Duodenal mucosa (tissue), 2 donors: ENCODE results near the gene KRTAP15-1.

Source experiments
- H3K27ac ChIP-seq: one replicate; pipeline ENCODE4 v1.7.0; 2013; ENCODE audit warnings: low read depth, low read length
- H3K27me3 ChIP-seq, 2 donors: one replicate each; pipeline ENCODE4 v1.7.0; 2013; ENCODE audit warnings: low read length in 2 of 2, control low read depth in 1 of 2; ENCODE audit not compliant: insufficient read depth in 2 of 2, control insufficient read depth in 1 of 2
- H3K36me3 ChIP-seq, 2 donors: one replicate each; pipeline ENCODE4 v1.7.0; 2013; ENCODE audit warnings: low read length in 2 of 2, control low read depth in 1 of 2; ENCODE audit not compliant: insufficient read depth in 2 of 2, control insufficient read depth in 1 of 2
- H3K4me1 ChIP-seq, 2 donors: one replicate each; pipeline ENCODE4 v1.7.0; 2013; ENCODE audit warnings: low read length in 2 of 2, control low read depth in 1 of 2; ENCODE audit not compliant: insufficient read depth in 2 of 2, control insufficient read depth in 1 of 2
- H3K4me3 ChIP-seq, 2 donors: one replicate each; pipeline ENCODE4 v1.7.0; 2013; ENCODE audit warnings: low read length in 2 of 2, low read depth in 1 of 2
- H3K9ac ChIP-seq, 2 donors: one replicate each; pipeline ENCODE4 v1.7.0; 2013; ENCODE audit warnings: low read length in 2 of 2, low read depth in 1 of 2
- H3K9me3 ChIP-seq, 2 donors: one replicate each; pipeline ENCODE4 v1.7.0; 2013; ENCODE audit warnings: low read length in 2 of 2, control low read depth in 1 of 2; ENCODE audit not compliant: control insufficient read depth in 1 of 2

The KRTAP15-1 gene

GRCh38 chr21:30482130-30482529, 42.1 kb downstream of the KRTAP15-1 start:
- H3K27ac ChIP-seq = no peak overlapping the region
- peaks cover 8 to 30% of the 10 kb centered on the region in 2 donors for H3K9me3 ChIP-seq
- H3K36me3 ChIP-seq = no peaks in the 10 kb centered on the region
- H3K27me3 ChIP-seq = no peaks in the 10 kb centered on the region
- H3K4me1 ChIP-seq = no peaks in the 10 kb centered on the region
- H3K9ac ChIP-seq = no peak overlapping the region
- H3K4me3 ChIP-seq = no peak overlapping the region

- no peaks in the 10 kb centered on the region for H3K27me3 ChIP-seq
- no peaks in the 10 kb centered on the region for H3K4me1 ChIP-seq
- no peak overlapping the region for H3K27ac ChIP-seq
- no peak overlapping the region for H3K4me3 ChIP-seq
- H3K9ac ChIP-seq = no peak overlapping the region
- H3K9me3 ChIP-seq = peaks cover 8 to 29% of the 10 kb centered on the region in 2 donors
- H3K36me3 ChIP-seq = no peaks in the 10 kb centered on the region
Measured at GRCh38 chr21:30486180-30486579, 46.1 kb downstream of the KRTAP15-1 start.

GRCh38 chr21:30487336-30487735, 47.3 kb downstream of the KRTAP15-1 start, which contains the start of gene KRTAP19-2:
KRTAP19-2 (minus strand) TSS chr21:30487436; CDS start chr21:30487348, 88 bp downstream.
- no peaks in the 10 kb centered on the region for H3K36me3 ChIP-seq
- no peaks in the 10 kb centered on the region for H3K27me3 ChIP-seq
- H3K27ac ChIP-seq = no peak within 1 kb of the TSS
- no peak within 1 kb of the TSS for H3K4me3 ChIP-seq
- no peak within 1 kb of the TSS for H3K9ac ChIP-seq
- no peaks in the 10 kb centered on the region for H3K4me1 ChIP-seq
- H3K9me3 ChIP-seq = peaks cover 12 to 23% of the 10 kb centered on the region in 2 donors
